ENCODE results near the gene FBXW4. TPM values are rescaled to one million over a fixed set of nuclear protein-coding genes. Genes with fewer than 3 reads are reported as not detected.

The FBXW4 gene
- total RNA-seq, 1 donor from 2014 or later, result 36.0 TPM

DNA sequence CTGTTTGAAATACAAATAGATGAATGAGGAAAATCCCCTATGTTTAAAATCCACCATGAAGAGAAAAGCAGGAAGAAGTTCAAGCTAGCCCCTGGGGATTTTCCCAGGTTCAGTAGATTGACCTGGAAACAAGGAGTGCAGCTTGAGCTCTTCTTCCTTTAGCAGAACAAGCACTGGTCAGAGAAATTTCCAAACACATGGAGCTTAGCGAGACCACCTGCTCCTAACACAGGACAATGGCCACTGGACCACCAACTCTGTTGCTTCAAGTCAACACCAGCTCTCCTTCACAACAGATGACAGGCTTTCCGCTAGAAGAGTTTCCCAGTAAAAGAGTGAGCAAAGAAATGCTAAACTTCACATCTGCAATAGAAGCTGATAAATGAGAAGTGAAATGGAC, 9.4 kb upstream of the FBXW4 start:
- Mint-ChIP-seq H3K9me3 (ENCODE audit: unreplicated experiment) (no peaks in the 10 kb centered on the region), H3K4me3 (ENCODE audit: unreplicated experiment) (no peak overlapping the region), H3K36me3 (ENCODE audit: low read depth, unreplicated experiment) (no peaks in the 10 kb centered on the region), H3K27me3 (ENCODE audit: unreplicated experiment) (no peaks in the 10 kb centered on the region), H3K4me1 (ENCODE audit: unreplicated experiment) (peaks cover 8% of the 10 kb centered on the region), H3K27ac (ENCODE audit: unreplicated experiment) (peak overlapping the region; percentile 67)
- TF ChIP-seq, protein P1, sequence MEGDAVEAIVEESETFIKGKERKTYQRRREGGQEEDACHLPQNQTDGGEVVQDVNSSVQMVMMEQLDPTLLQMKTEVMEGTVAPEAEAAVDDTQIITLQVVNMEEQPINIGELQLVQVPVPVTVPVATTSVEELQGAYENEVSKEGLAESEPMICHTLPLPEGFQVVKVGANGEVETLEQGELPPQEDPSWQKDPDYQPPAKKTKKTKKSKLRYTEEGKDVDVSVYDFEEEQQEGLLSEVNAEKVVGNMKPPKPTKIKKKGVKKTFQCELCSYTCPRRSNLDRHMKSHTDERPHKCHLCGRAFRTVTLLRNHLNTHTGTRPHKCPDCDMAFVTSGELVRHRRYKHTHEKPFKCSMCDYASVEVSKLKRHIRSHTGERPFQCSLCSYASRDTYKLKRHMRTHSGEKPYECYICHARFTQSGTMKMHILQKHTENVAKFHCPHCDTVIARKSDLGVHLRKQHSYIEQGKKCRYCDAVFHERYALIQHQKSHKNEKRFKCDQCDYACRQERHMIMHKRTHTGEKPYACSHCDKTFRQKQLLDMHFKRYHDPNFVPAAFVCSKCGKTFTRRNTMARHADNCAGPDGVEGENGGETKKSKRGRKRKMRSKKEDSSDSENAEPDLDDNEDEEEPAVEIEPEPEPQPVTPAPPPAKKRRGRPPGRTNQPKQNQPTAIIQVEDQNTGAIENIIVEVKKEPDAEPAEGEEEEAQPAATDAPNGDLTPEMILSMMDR (IDR thresholded peaks at IDR 0.05; ENCODE audit: unreplicated experiment), result no peak
- no peak for DNase-seq (ENCODE audit: low spot score)

DNA sequence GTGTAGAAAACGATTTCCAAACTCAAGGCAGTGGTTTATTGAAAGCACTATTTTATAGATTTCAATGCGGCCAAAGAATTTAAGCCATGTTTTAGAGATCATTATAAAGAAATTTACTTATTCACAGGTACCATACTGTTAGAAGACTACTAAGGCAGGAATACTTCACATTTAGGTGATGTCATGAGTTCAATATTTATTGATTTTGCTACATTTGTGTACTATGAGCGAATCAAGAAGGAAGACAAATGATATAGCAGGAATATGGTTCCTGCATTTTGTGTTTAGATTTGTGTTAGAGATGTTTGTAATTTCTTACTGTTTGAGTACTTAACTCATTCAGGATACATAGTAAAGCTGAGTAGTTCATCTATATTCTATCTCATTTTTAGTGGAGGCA, 1.7 kb upstream of the FBXW4 start:
- Mint-ChIP-seq H3K27ac (ENCODE audit: unreplicated experiment) (peak overlapping the region; percentile 48), H3K27me3 (ENCODE audit: unreplicated experiment) (peaks cover 5% of the 10 kb centered on the region), H3K36me3 (ENCODE audit: low read depth, unreplicated experiment) (no peaks in the 10 kb centered on the region), H3K4me1 (ENCODE audit: unreplicated experiment) (peaks cover 17% of the 10 kb centered on the region), H3K9me3 (ENCODE audit: unreplicated experiment) (no peaks in the 10 kb centered on the region), H3K4me3 (ENCODE audit: unreplicated experiment) (no peak overlapping the region)
- DNase-seq (ENCODE audit: low spot score), result no peak
- TF ChIP-seq, protein P1 (IDR thresholded peaks at IDR 0.05; ENCODE audit: unreplicated experiment), result no peak

DNA sequence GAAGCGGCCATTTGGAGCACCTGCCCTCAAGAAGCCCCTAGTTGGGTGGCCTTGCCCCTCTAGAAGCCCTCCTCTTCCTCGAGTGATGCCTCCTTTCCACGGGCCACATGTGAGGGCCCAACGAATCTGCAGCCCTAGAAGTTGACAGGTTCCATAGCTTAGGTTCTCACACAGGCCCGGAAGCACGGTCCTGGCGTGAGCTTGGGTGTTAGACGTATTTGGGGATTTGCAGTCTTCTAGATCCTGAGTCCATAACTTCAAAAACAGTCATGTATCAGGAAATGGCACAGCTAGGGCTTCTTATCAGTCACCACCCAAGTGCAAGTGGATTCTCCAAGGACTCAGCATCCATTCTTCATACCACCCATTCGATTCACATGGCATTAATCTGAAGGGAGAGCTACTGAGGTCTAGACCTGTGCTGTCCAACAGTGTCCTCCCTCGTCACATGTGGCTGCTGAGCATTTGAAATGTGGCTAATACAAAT, 477 bp upstream of the FBXW4 start:
- no peaks in the 10 kb centered on the region for H3K9me3 Mint-ChIP-seq (ENCODE audit: unreplicated experiment)
- H3K27ac Mint-ChIP-seq (ENCODE audit: unreplicated experiment), result peak overlapping the region; percentile 93
- TF ChIP-seq, protein P1 (IDR thresholded peaks at IDR 0.05; ENCODE audit: unreplicated experiment), result no peak
- peak overlapping the region; percentile 95 for H3K4me3 Mint-ChIP-seq (ENCODE audit: unreplicated experiment)
- no peak for DNase-seq (ENCODE audit: low spot score)
- no peaks in the 10 kb centered on the region for H3K36me3 Mint-ChIP-seq (ENCODE audit: low read depth, unreplicated experiment)
- peaks cover 25% of the 10 kb centered on the region for H3K4me1 Mint-ChIP-seq (ENCODE audit: unreplicated experiment)
- H3K27me3 Mint-ChIP-seq (ENCODE audit: unreplicated experiment), result peaks cover 5% of the 10 kb centered on the region

DNA sequence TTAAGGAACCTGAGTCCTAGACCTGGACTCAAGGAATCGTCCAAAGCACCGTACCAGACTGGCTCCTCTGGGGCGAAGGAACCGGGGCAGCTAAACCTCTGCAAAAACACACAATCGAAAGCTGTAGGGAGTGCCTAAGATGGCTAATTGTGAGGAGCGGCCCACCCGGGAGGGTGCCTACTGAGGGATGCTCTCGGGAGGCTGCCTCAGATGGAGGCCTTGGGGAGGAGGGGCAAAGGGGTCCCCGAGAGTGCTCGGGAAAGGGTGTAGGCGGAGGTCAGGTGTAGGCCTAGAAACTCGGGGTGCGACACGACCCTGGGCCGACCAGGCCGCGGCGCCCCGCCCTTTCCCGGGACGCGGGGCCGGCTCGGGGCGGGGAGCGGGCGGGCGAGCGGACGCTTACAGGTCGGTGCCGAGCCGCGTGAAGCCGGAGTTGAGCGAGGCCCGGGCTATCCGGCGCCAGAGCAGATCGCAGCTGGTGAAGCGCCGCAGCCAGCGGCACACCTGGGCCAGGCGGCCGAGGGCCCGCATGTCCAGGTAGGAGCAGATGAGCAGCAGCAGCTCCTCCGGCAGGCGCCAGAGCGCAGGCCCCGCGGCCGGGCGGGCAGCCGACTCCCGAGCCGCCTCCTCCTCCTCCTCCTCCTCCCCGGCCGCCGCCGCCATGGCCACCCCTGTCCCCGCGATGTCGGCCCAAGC, 844 bp downstream of the FBXW4 start:
- TF ChIP-seq, protein P1 (IDR thresholded peaks at IDR 0.05; ENCODE audit: unreplicated experiment), result no peak
- peak; percentile 59 for DNase-seq (ENCODE audit: low spot score)
- Mint-ChIP-seq H3K27ac (ENCODE audit: unreplicated experiment) (peak overlapping the region; percentile 97), H3K27me3 (ENCODE audit: unreplicated experiment) (peaks cover 5% of the 10 kb centered on the region), H3K4me1 (ENCODE audit: unreplicated experiment) (peaks cover 32% of the 10 kb centered on the region), H3K36me3 (ENCODE audit: low read depth, unreplicated experiment) (no peaks in the 10 kb centered on the region), H3K9me3 (ENCODE audit: unreplicated experiment) (no peaks in the 10 kb centered on the region), H3K4me3 (ENCODE audit: unreplicated experiment) (peak overlapping the region; percentile 95)

DNA sequence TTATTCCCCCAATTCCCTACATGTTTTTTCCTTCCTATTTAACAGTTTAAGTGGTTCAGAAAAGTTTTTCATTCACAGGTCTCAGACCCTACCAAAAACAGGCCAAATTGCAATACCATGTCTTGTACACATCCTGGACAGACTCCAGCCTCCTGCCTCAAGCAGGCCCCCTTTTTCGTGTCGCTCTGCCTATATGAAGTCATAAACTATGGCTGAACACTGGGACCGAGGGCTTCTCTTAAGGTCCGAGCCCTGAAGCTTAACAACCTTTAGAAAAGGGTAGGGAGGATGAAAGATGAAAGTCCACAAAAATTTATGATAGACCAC, 1.4 kb downstream of the FBXW4 start:
- no peak for DNase-seq (ENCODE audit: low spot score)
- H3K27ac Mint-ChIP-seq (ENCODE audit: unreplicated experiment), result peak overlapping the region; percentile 97
- peaks cover 5% of the 10 kb centered on the region for H3K27me3 Mint-ChIP-seq (ENCODE audit: unreplicated experiment)
- H3K36me3 Mint-ChIP-seq (ENCODE audit: low read depth, unreplicated experiment), result no peaks in the 10 kb centered on the region
- H3K9me3 Mint-ChIP-seq (ENCODE audit: unreplicated experiment), result no peaks in the 10 kb centered on the region
- TF ChIP-seq, protein P1 (IDR thresholded peaks at IDR 0.05; ENCODE audit: unreplicated experiment), result no peak
- peak overlapping the region; percentile 95 for H3K4me3 Mint-ChIP-seq (ENCODE audit: unreplicated experiment)
- H3K4me1 Mint-ChIP-seq (ENCODE audit: unreplicated experiment), result peaks cover 32% of the 10 kb centered on the region

All from endothelial cell (in vitro differentiated cells).